HG02840 (cell line): Measurements from ENCODE around the gene ZKSCAN4.
A peak's percentile ranks its signal among the peaks of the same experiment; 100 is the strongest.

Experiments
- ATAC-seq: cut with Tn5 transposase; IDR thresholded peaks from one replicate; pipeline ENCODE4 v1.9.1; 2021; ENCODE audit warnings: mild to moderate bottlenecking, moderate library complexity, moderate number of reproducible peaks; ENCODE audit not compliant: unreplicated experiment, low FRiP score

The ZKSCAN4 gene

DNA sequence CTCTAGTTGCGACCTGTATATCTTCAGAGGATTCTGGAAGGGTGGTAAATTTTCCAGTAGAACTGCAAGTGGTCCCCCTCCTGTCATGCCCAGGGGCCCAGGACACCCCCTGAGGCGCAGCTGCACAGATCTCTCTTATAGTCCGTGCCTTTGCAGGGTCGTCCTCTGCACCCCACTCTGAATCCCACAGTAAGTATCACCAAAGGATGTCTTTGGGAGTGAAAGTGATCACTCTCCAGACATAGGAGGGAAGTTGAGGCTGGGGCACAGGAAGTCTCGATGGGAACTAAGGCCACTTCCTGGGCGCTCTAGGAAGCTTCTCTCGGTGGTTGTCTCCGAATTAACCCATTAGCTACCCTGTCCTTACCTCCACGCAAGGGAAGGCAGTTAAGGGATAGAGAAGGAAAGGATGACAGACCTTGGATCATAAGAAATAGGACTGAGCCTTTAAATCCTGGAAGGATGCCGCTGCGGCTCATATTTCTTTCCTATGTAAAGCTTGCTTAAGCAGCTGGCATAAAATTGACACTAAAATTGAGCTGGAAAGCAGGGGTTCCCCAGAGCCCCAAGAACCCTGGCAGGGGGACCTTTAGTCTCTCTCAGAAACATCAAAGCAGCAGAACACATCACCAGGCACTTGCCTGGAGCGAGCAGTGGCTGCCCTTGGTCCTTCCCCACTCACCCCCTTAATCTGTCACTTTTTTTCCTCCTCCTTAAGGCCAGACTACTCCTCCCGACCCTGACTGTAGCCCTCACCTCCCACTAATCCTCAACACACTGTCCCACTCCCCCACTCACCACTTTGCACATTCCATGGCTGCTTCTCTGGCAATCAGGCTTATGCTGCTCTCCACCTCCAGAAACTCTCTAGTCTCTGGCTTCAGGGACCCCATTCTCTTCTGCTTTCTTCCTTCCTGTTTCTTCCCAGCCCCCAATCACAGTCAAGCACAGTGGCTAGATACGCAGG lies at the start of gene ZKSCAN4:
Gene ZKSCAN4 (minus strand): TSS at position 261 of the 967 bp plus-strand sequence. CDS start 289 bp downstream, outside the sequence.
- peak; percentile 84 for ATAC-seq

DNA sequence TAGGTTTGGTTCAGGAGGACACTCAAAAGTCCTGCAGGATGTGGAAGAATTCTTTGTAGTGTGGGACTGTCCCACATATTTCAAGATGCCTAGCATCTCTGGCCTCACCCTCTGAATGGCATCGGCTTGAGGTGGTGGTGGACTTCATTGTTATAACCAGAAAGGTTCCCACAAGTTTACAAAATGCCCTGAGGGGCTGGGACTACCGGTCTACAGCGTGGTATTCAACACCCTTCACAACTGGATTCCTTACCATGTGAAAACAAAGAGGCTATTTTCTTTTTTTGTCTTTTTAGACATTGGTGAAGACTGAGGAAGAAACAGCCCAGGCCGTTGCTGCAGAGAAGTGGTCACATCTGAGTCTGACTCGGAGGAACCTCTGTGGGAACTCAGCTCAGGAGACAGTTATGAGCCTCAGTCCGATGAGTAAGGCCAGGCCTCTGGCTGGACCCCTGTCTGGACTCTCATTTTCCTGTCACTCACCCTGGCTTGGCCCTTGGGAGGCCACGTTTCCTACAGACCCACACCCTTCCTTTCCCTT lies 44.5 kb upstream of the ZKSCAN4 start:
- ATAC-seq, result no peak

DNA sequence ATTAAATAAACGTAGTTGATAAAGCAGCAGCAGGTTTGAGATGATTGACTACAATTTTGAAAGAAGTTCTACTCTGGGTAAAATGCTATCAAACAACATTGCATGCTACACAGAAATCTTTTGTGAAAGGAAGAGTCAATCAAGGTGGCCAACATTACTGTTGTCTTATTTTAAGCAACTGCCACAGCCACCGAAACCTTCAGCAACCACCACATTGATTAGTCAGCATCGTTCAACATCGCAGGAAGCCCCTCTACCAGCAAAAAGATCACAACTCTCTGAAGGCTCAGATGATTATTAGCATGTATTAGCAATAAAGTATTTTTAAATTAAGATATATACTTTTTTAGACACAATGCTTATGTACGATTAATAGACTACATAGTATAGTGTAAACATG lies 43.3 kb upstream of the ZKSCAN4 start:
- ATAC-seq, result no peak

DNA sequence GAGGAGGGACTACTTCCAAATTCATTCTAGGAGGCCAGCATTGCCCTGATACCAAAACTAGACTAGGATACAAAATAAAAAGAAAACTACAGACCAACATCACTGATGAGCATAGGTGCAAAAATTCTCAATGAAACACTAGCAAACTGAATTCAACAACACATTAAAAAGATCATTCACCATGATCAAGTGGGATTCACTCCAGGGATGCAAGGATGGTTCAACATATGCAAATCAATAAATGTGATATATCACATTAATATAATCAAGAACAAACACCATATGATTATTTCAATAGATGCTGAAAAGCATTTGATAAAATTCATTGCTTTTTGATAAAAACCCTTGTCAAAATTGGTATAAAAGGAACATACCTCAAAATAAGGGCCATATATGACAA lies 39.5 kb upstream of the ZKSCAN4 start:
- no peak for ATAC-seq

DNA sequence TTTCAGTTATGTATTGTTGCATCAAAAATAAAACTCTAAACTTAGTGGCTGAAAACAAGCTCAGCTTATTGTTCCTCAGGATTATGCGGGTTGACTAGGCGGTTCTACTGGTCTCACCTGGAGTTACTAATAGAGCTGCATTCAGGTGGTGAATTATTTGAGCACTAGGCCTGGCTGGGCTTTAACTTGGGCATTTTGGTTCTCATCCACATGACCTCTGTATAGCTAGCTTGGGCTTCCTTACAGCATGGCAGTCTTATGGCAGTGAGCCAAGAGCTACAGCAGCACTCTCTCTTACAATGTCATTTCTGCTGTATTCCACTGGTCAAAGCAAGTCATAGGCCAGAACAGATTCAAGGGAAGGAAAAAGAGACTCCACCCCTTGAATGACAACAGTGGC lies 30.9 kb upstream of the ZKSCAN4 start:
- ATAC-seq, result no peak

DNA sequence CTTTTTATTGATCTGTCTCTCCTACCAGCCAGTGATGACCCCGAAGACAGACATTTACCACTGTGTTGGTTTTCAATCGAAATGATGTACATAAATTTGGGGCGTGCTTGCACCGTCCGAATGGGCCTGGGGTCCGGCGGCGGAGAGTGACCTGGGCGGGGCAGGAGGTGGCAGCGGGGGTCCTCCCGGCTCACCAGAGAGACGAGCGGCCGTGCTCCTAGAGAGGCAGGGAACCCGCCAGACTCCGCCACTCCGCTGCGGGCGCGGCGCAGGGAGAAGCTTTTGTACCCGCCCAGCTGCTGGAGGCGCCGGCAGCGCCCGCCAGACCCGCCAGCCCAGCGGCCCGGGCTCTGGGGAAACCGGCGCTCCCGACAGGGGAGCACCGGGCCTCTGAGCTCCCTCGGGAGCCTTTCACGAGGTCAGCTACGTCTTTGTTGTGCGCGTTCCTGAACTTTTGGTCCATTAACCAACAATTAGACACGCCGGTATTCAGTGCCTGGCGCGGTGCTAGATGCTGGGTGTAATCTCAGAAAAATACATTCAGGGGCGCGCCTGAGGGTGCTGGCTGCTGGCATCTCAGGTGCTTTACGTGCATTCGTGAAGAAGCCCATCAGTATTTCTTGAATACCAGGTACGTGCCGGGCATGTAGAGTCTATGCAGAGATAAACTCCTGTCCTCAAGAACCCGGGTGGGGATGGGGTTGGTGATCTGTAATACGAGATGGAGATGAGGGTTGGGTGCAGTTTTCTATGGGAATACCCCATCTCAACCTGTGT lies 29.4 kb upstream of the ZKSCAN4 start, which contains the start of gene PGBD1:
Gene PGBD1 (plus strand): TSS at position 285 of the 777 bp plus-strand sequence. CDS start 2,242 bp downstream, outside the sequence.
- ATAC-seq, result peak; percentile 58

DNA sequence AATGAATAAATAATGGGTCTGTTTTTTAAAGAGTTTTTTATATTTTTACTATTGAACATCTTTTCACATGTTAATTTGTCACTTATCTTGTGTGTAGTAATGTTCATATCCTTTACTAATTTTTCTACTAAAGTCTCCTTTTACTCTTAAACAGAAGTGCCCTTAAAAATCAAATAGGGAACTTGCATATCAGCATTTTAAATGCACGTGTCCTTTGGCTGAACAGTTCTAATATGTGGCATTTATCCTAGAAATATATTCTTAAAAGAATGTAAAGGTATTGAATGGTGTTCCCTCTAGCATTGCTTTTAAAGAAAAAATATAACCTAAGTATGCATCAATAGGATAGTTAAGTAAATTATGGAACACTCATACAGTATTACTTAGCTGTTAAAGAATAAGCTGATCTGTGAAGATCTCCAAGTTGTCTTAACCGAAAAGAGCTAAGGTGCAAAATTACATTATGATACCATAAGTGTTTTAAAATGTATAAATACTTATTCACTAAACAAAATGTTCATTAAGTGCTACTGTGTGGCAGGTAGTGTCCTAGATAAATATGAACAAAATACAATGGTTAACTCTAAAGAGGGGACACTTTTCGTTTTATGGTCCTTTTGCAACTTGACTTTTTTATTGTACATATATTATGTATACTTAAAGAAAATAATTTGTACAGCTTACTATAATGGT lies 28.7 kb upstream of the ZKSCAN4 start:
- ATAC-seq, result no peak

DNA sequence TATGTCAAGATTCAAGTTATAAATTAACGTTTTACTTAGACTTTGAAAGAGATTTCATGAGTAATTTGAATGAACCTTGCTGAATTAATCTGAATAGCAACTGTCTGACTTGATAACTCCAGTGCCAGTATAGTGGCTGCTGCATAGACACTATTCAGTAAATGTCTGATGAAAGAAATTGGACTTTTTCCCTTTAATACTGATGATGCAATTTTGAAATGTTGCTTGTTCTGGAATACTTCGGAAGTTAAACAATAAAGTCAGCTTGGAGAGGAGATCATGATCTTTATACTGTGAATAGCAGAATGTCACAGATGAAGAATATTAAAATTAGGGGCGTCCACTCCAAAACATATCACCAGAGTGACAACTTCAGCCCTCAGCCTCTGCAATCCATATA lies 25.7 kb upstream of the ZKSCAN4 start:
- no peak for ATAC-seq

DNA sequence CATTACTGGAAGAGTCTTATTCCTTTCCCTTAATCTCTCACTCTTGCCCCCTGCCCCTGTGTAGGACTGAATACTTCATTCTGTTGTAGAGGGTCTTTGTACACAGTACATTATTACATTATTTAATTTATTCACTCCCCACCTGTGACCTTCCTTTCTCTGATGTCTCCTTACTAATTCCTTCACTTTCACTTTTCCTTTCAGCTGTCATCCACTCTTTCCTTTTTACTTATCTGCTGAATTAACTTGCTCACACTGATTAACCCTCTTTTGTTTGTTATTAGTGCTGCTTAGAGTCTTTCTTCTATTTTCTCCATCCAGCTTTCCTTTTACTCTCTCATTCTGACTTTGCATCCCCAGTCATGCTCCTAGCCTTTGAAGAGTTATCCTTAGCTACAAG lies 22.8 kb upstream of the ZKSCAN4 start:
- ATAC-seq, result no peak

DNA sequence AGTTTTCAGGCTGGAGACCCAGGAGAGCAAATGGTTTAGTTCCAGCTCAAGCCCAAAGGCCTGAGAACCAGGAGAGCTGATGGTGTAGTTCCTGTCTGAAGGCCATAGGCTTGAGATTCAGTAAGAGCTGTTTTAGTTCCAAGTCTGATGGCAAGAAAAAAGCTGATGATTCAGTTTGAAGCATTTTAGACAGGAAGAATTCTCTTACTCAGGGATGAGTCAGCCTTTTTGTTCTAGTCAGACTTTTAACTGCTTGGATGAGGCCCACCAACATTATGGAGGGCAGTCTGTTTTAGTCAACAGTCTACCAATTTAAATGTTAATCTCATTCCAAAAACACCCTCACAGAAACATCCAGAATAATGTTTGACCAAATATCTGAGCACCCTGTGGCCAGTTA lies 17.4 kb upstream of the ZKSCAN4 start:
- no peak for ATAC-seq

DNA sequence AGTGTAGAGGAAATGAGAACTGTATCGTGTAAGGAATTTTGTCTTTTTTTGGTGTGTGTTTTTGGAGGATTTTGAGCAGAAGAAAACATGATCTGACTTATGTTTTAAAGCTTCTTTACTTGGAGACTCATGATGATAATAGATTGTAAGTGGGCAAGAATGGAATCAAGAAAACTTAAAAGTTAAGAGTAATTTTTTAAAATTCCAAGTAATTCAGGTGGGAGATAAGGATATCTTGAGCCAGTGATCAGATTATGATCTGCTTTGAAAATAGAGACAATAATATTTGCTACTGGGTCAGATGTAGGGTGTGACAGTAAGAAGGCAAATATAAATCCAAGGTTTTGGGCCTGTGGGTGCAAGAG lies 15.6 kb upstream of the ZKSCAN4 start:
- no peak for ATAC-seq

DNA sequence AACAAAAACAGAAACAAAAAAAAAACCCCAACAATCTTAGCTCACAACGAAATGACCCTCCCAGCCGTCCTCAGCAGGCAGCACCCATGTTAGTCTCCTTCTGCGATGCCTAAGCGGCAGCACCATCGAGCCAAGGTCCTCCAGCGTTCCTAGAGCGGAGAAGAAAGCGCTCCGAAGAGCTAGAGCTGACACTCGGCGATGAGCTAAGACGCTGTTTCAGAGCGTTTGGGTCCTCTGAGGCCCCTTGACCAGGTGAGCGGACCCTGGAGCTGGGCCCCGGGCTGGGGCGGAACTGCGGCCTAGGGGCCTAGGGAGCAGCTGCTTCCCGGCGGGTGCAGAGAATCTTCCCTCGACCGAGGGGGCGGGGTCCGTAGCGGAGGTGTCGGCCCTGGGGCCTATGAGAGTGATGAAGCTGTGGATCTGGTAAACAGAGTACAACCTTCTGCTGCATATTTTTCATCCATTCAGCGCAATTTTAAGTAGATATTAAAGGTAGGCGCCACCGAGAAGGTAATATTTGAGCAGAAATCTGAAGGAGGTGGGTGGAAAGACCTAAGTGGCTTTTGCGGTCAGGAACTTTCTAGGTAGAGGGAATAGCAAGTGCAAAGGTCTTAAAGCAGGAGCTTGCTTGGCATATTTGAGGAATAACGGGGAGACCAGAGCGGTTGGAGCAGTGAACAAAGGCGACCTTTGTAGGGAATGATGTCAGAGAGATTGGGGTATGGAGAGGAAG lies 15.1 kb upstream of the ZKSCAN4 start, which contains the start of gene ZSCAN26:
Gene ZSCAN26 (plus strand): TSS at position 182 of the 733 bp plus-strand sequence. CDS start 4,777 bp downstream, outside the sequence.
- ATAC-seq, result peak; percentile 91

DNA sequence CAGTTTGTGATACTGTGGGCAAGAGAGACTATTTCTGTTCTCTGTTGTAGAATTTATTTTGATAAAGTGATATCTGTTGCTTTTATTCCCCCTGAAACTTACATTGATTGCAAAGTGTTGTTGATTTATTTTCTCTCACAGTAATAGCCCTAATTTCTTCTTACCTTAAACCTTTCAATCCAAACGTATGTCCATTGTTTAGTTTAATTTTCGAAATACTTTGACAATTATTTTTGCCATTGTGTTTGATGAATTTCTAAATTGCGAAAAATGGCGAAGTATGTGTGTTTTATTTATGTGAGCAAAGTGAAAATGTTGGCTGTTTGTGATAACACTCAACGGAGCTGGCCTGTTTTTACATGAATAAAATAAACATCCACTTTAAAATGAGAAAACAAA lies 14.5 kb upstream of the ZKSCAN4 start:
- ATAC-seq, result no peak

DNA sequence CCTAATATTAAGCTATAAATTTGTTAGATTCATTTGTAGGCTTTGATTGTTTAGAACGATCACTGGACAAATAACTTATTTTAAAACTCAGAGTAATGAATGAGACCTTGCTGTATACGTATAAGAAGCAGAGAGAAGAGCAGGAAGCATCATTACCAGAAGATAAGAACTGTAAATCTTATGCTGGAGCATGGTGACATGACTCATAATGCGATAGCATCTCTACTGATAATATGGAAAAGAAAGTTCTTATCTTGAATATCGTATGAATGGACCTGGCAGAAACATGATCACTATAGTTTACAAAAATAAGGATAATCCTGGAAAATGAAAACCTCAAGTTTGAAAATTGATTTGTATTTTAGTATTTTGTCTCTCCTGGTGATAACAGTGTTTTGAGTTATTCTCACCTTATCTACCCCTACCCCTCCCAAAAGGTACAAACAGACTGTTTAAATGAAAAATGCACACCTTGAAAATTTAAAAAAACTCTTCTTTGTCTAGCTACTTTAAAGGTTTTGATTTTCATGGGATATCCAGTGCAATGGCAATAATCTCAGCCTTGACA lies 12.8 kb upstream of the ZKSCAN4 start:
- no peak for ATAC-seq

DNA sequence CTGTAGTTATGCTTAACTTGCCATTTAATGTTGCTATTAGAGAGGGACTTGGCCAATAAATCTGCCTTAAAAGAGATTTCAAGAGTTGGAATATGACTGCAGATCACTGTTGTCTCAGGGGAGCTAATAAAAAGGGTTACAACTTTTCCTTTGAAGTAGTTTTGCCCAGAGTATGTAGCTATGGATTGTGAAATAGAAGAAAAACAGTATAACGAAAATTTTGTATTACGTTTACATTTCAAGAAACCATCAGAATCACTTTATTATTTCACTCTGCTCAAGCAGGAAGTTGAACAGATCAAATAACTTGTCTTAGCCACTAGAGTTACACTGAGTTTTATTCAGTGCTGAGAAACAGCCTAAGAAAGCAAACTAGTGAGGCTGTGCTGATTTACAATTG lies 11.9 kb upstream of the ZKSCAN4 start:
- no peak for ATAC-seq

DNA sequence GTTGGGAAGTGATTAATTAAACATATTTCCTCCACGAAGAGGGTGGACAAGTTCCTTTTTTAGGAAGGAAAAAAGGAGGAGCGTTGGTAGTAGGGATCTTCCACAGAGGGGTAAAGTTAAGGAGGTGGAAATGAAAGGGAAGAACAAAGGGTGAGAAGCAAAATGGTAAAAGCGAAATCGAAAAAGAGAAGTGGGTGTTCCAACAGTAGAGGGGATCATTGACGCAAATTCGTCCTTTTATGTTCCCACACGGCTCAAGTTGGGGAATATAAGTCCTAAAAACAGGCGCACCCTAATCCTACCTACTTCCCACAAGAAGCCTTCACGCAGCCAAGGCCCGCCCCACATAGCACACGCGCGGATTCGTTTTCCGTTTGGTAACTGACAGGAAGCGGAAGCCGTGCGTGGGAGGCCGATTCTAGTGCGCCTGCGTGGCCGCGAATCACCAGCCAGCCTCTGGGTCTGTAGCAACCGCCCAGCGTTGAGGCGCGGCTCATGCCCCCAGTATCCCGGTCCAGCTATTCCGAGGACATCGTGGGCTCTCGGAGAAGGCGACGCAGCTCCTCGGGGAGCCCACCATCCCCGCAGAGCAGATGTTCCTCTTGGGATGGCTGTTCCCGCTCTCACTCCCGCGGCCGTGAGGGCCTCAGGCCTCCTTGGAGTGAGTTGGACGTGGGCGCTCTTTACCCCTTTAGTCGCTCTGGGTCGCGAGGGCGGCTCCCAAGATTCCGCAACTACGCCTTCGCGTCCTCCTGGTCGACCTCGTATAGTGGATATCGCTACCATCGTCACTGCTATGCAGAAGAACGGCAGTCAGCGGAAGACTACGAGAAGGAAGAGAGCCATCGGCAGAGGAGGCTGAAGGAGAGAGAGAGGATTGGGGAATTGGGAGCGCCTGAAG lies 7.1 kb upstream of the ZKSCAN4 start, which contains the start of gene NKAPL:
Gene NKAPL (plus strand): TSS at position 421 of the 901 bp plus-strand sequence. CDS start 75 bp downstream, at position 496.
- no peak for ATAC-seq

DNA sequence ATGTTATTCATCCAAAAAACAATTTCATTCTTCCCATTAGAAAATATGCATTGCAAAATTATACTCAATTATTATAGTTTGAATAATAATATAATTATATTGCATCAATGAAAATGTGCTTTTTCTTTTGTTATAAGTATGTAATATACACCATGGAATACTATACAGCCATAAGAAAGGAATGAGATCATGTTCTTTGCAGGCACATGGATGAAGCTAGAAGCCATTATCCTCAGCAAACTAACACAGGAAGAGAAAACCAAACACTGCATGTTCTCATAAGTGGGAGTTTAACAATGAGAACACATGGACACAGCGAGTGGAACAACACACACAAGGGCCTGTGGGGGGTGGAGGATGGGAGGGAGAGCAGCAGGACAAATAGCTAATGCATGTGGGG lies 5.0 kb upstream of the ZKSCAN4 start:
- ATAC-seq, result no peak

DNA sequence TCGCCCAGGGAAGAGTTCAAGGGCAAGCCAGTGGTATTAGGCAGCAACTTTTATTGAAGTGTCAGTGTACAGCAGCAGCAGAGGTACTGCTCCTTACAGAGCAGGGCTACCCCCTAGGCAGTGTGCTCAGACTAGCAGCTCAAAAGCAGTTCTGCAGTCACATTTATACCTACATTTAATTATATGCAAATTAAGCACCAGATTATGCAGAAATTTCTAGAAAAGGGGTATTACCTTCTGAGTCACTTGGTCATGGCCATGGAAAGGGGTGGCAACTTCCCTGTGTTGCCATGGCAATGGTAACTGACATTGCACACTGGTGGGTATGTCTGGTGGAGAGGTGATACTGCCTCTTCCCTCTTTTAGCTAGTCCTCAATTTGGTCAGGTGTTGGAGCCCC lies 2.1 kb upstream of the ZKSCAN4 start:
- ATAC-seq, result no peak
